ENCODE measurements around the gene PKHD1. TPM values are rescaled to one million over a fixed set of nuclear protein-coding genes. Genes with fewer than 3 reads are reported as not detected.

The PKHD1 gene
- total RNA-seq, 1 experiment from 2014 or later: 0.09 TPM

DNA sequence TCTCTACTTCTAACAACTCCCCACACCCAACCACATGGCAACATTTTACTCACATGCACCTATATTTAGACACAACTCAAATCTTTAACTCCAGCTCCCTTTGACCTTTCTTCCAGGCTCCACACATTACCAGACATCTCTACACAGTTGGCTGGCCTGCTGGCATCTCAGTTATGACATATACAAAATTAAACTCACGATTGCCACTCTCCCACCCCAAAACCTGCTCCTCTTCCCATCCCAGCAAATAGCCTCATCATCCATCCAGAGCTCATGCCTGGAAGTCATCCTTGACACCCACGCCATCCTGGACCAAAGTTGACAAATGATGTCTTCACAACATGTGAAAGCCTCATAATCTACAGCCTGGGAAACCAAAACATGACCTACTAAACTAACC, 176.6 kb downstream of the PKHD1 start:
- no peak overlapping the region for H2BK5ac ChIP-seq (ENCODE audit: insufficient read length, low read length)
- no peak overlapping the region for H2BK20ac ChIP-seq (ENCODE audit: low read depth, low read length, poor library complexity, severe bottlenecking)
- H4K5ac ChIP-seq (ENCODE audit: insufficient read length, low read depth, low read length): no peak overlapping the region
- no peak overlapping the region for H3K18ac ChIP-seq (ENCODE audit: insufficient read length, low read depth, low read length)
- no peaks in the 10 kb centered on the region for H3K79me1 ChIP-seq (ENCODE audit: insufficient read depth, low read depth, low read length, poor library complexity, severe bottlenecking)
- peaks cover 2% of the 10 kb centered on the region; the same call in 1 of the 2 replicates for H3K4me1 ChIP-seq (ENCODE audit: insufficient read depth, low read length)
- H3K4ac ChIP-seq (ENCODE audit: low read depth, low read length): no peak overlapping the region
- H3K56ac ChIP-seq (ENCODE audit: insufficient read length, low read depth, low read length): no peak overlapping the region
- H2BK12ac ChIP-seq (ENCODE audit: insufficient read length, low read depth, low read length): no peak overlapping the region
- no peak overlapping the region for H2BK120ac ChIP-seq (ENCODE audit: low read depth, low read length, poor library complexity, severe bottlenecking)
- WGBS (ENCODE audit: extremely low coverage, insufficient read length, low lambda C conversion rate): no CpG with 5 or more reads among the region's 2 CpGs
- no peak overlapping the region for H3K4me2 ChIP-seq (ENCODE audit: insufficient read depth, insufficient read length, low read length)
- H3K4me3 Mint-ChIP-seq: no peak overlapping the region
- H3K9me3 ChIP-seq (ENCODE audit: control insufficient read depth, low read depth, low read length): no peaks in the 10 kb centered on the region
- no peak overlapping the region for H2AFZ ChIP-seq (ENCODE audit: low read length)
- H2BK15ac ChIP-seq (ENCODE audit: low read depth, low read length): no peak overlapping the region
- H3K27me3 Mint-ChIP-seq (ENCODE audit: low read depth): no peaks in the 10 kb centered on the region
- H3K79me2 ChIP-seq (ENCODE audit: insufficient read depth, low read length): no peaks in the 10 kb centered on the region
- H3K23me2 ChIP-seq (ENCODE audit: insufficient read length, low read depth, low read length, poor library complexity, severe bottlenecking): no peaks in the 10 kb centered on the region
- H2AK5ac ChIP-seq (ENCODE audit: insufficient read length, low read length): no peak overlapping the region
- H3K23ac ChIP-seq (ENCODE audit: insufficient read length, low read depth, low read length): no peak overlapping the region
- no peaks in the 10 kb centered on the region for H3K9me3 Mint-ChIP-seq
- DNase-seq: no peak
- no peak overlapping the region for H4K8ac ChIP-seq (replicated peaks; ENCODE audit: insufficient read length, low read depth, low read length)
- no peaks in the 10 kb centered on the region for H4K20me1 ChIP-seq (ENCODE audit: control insufficient read depth, insufficient read depth, insufficient read length)
- no peaks in the 10 kb centered on the region for H3K36me3 Mint-ChIP-seq (ENCODE audit: insufficient read depth in 1 of 3, low read depth in 3 of 3)
- H3K4me1 Mint-ChIP-seq: peaks cover 11% of the 10 kb centered on the region in 2 experiments
- no peak overlapping the region for H3K27ac ChIP-seq (ENCODE audit: insufficient read length, low read depth, low read length)
- no peaks in the 10 kb centered on the region for H3K27me3 ChIP-seq (ENCODE audit: insufficient read depth, low read length)
- H4K91ac ChIP-seq (ENCODE audit: insufficient read length, low read depth, low read length): no peak overlapping the region
- H3K9ac ChIP-seq (ENCODE audit: extremely low read depth, insufficient read length, low read length): no peak overlapping the region
- no peak overlapping the region for H3K27ac Mint-ChIP-seq
- no peak overlapping the region for H3K14ac ChIP-seq (ENCODE audit: insufficient read depth, low read length)
- TF ChIP-seq, protein P1, sequence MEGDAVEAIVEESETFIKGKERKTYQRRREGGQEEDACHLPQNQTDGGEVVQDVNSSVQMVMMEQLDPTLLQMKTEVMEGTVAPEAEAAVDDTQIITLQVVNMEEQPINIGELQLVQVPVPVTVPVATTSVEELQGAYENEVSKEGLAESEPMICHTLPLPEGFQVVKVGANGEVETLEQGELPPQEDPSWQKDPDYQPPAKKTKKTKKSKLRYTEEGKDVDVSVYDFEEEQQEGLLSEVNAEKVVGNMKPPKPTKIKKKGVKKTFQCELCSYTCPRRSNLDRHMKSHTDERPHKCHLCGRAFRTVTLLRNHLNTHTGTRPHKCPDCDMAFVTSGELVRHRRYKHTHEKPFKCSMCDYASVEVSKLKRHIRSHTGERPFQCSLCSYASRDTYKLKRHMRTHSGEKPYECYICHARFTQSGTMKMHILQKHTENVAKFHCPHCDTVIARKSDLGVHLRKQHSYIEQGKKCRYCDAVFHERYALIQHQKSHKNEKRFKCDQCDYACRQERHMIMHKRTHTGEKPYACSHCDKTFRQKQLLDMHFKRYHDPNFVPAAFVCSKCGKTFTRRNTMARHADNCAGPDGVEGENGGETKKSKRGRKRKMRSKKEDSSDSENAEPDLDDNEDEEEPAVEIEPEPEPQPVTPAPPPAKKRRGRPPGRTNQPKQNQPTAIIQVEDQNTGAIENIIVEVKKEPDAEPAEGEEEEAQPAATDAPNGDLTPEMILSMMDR (conservative IDR thresholded peaks at IDR 0.05): no peak
- H3T11ph ChIP-seq (ENCODE audit: low read length): no peak overlapping the region
